GM21529 (cell line): ENCODE results near the gene C3orf33.

Experiments
- ATAC-seq: cut with Tn5 transposase; IDR thresholded peaks from one replicate; pipeline ENCODE4 v1.9.1; 2021; ENCODE audit not compliant: unreplicated experiment

Gene C3orf33

GRCh38 chr3:155743606-155744005 lies 62.5 kb downstream of the C3orf33 start:
- ATAC-seq = no peak

- no peak for ATAC-seq
Measured at GRCh38 chr3:155742349-155742965, 63.6 kb downstream of the C3orf33 start.

GRCh38 chr3:155741603-155742002 lies 64.5 kb downstream of the C3orf33 start:
- ATAC-seq = no peak

GRCh38 chr3:155741101-155741500 lies 65.0 kb downstream of the C3orf33 start:
- ATAC-seq = no peak

GRCh38 chr3:155739154-155739553 lies 66.9 kb downstream of the C3orf33 start:
- ATAC-seq = no peak

- ATAC-seq = no peak
Measured at GRCh38 chr3:155738580-155739076, 67.5 kb downstream of the C3orf33 start.

- peak; percentile 94 for ATAC-seq
Measured at GRCh38 chr3:155737844-155738460, 68.1 kb downstream of the C3orf33 start.

- no peak for ATAC-seq
Measured at GRCh38 chr3:155736381-155736780, 69.7 kb downstream of the C3orf33 start.

GRCh38 chr3:155730843-155731242 lies 75.2 kb downstream of the C3orf33 start:
- no peak for ATAC-seq

GRCh38 chr3:155727836-155728235 lies 78.2 kb downstream of the C3orf33 start:
- ATAC-seq = no peak

GRCh38 chr3:155714295-155714718 lies 91.8 kb downstream of the C3orf33 start:
- ATAC-seq = no peak
